Measurements from ENCODE around the gene KIF25.

Gene KIF25

GRCh38 chr6:168044521-168045130, 47.2 kb downstream of the KIF25 start:
- peaks cover 0 to 13% (median 9%) of the 10 kb centered on the region in 3 donors for H3K9me3 ChIP-seq
- intact Hi-C loops (cut with DNase I; ENCODE audit: low total_unique reads): no loop called here

GRCh38 chr6:168045141-168045691, 47.7 kb downstream of the KIF25 start:
- intact Hi-C loops (cut with DNase I; ENCODE audit: low total_unique reads): no loop called here
- TF ChIP-seq CTCF (IDR thresholded peaks at IDR 0.05): no peak
- H3K36me3 ChIP-seq: no peaks in the 10 kb centered on the region
- H3K4me1 ChIP-seq: no peaks in the 10 kb centered on the region
- DNase-seq: no peak
- H3K4me3 ChIP-seq: no peak overlapping the region
- peaks cover 0 to 7% (median 3%) of the 10 kb centered on the region in 3 donors for H3K9me3 ChIP-seq
- peaks cover 0 to 4% of the 10 kb centered on the region in 2 donors for H3K27me3 ChIP-seq
- H3K27ac ChIP-seq: no peak overlapping the region

More at GRCh38 chr6:168044521-168045130, 47.2 kb downstream of the KIF25 start:
- DNase-seq: no peak
- H3K27ac ChIP-seq: no peak overlapping the region
- no peaks in the 10 kb centered on the region for H3K36me3 ChIP-seq
- TF ChIP-seq CTCF (IDR thresholded peaks at IDR 0.05): no peak
- H3K4me3 ChIP-seq: no peak overlapping the region
- peaks cover 0 to under 1% of the 10 kb centered on the region in 2 donors for H3K27me3 ChIP-seq
- no peaks in the 10 kb centered on the region for H3K4me1 ChIP-seq

GRCh38 chr6:168045706-168046620, 48.5 kb downstream of the KIF25 start:
- H3K4me1 ChIP-seq: no peaks in the 10 kb centered on the region
- intact Hi-C loops (cut with DNase I; ENCODE audit: low total_unique reads): no loop called here
- no peaks in the 10 kb centered on the region for H3K9me3 ChIP-seq
- H3K27ac ChIP-seq: no peak overlapping the region
- H3K27me3 ChIP-seq: peaks cover 0 to 12% of the 10 kb centered on the region in 2 donors
- no peaks in the 10 kb centered on the region for H3K36me3 ChIP-seq
- no peak for TF ChIP-seq CTCF (IDR thresholded peaks at IDR 0.05)
- DNase-seq: no peak
- H3K4me3 ChIP-seq: no peak overlapping the region

GRCh38 chr6:168046696-168047095, 49.2 kb downstream of the KIF25 start:
- TF ChIP-seq CTCF (IDR thresholded peaks at IDR 0.05): no peak
- H3K4me3 ChIP-seq: no peak overlapping the region
- H3K27me3 ChIP-seq: peaks cover 0 to 13% of the 10 kb centered on the region in 2 donors
- H3K4me1 ChIP-seq: no peaks in the 10 kb centered on the region
- no peak for DNase-seq
- H3K27ac ChIP-seq: no peak overlapping the region
- H3K9me3 ChIP-seq: no peaks in the 10 kb centered on the region
- no peaks in the 10 kb centered on the region for H3K36me3 ChIP-seq
- intact Hi-C loops (cut with DNase I; ENCODE audit: low total_unique reads): no loop called here

GRCh38 chr6:168047841-168048723, 50.6 kb downstream of the KIF25 start:
- DNase-seq: no peak

More at GRCh38 chr6:168047841-168048723, 50.6 kb downstream of the KIF25 start:
- H3K27ac ChIP-seq: no peak overlapping the region
- no peak for TF ChIP-seq CTCF (IDR thresholded peaks at IDR 0.05)
- H3K4me3 ChIP-seq: no peak overlapping the region
- H3K9me3 ChIP-seq: no peaks in the 10 kb centered on the region
- no peaks in the 10 kb centered on the region for H3K36me3 ChIP-seq
- H3K27me3 ChIP-seq: peaks cover 0 to 13% of the 10 kb centered on the region in 2 donors
- no peaks in the 10 kb centered on the region for H3K4me1 ChIP-seq
- intact Hi-C loops (cut with DNase I; ENCODE audit: low total_unique reads): no loop called here

All from tibial artery (tissue), 4 donors.